Endodermal cell (in vitro differentiated cells): ENCODE data around the gene TAS2R30. TPM values are rescaled to one million over a fixed set of nuclear protein-coding genes. Genes with fewer than 3 reads are reported as not detected.

Experiments used
- DNase-seq: peaks from one replicate; pipeline ENCODE4 v3.0.0-alpha.2; 2017
- H3K27ac ChIP-seq: 2 replicates; pipeline ENCODE4 v1.5.1; 2013; ENCODE audit warnings: mild to moderate bottlenecking, low read depth, low read length, moderate library complexity
- H3K27me3 ChIP-seq: 2 replicates; pipeline ENCODE4 v1.6.1; 2013; ENCODE audit warnings: mild to moderate bottlenecking, low read length, moderate library complexity; ENCODE audit not compliant: insufficient read depth, control insufficient read depth, poor library complexity, severe bottlenecking
- H3K36me3 ChIP-seq: 2 replicates; pipeline ENCODE4 v1.7.0; 2013; ENCODE audit warnings: mild to moderate bottlenecking, low read length, moderate library complexity; ENCODE audit not compliant: control insufficient read depth, insufficient read depth
- H3K4me1 ChIP-seq: one replicate; pipeline ENCODE4 v1.7.0; 2013; ENCODE audit warnings: low read length; ENCODE audit not compliant: control insufficient read depth, insufficient read depth
- H3K4me3 ChIP-seq: 2 replicates; pipeline ENCODE4 v1.5.1; 2013; ENCODE audit warnings: mild to moderate bottlenecking, low read length, moderate library complexity
- H3K9ac ChIP-seq: 2 replicates; pipeline ENCODE4 v1.6.1; 2013; ENCODE audit warnings: mild to moderate bottlenecking, low read length, moderate library complexity; ENCODE audit not compliant: poor library complexity, severe bottlenecking; ENCODE audit errors: extremely low read depth
- H3K9me3 ChIP-seq: 2 replicates; pipeline ENCODE4 v1.6.1; 2013; ENCODE audit warnings: mild to moderate bottlenecking, low read length, moderate library complexity; ENCODE audit not compliant: control insufficient read depth
- H3K27ac Mint-ChIP-seq: 2 replicates; pipeline ENCODE4 v1.8.0; 2020; ENCODE audit warnings: mixed read lengths
- H3K27me3 Mint-ChIP-seq: 2 replicates; pipeline ENCODE4 v1.8.0; 2021; ENCODE audit warnings: mild to moderate bottlenecking, mixed read lengths; ENCODE audit not compliant: insufficient read depth
- H3K36me3 Mint-ChIP-seq: 2 replicates; pipeline ENCODE4 v1.8.0; 2020; ENCODE audit warnings: low read depth, mixed read lengths
- H3K4me1 Mint-ChIP-seq: 2 replicates; pipeline ENCODE4 v1.8.0; 2020; ENCODE audit warnings: mixed read lengths
- H3K4me3 Mint-ChIP-seq: 2 replicates; pipeline ENCODE4 v1.8.0; 2020; ENCODE audit warnings: mild to moderate bottlenecking, moderate library complexity, mixed read lengths
- H3K9me3 Mint-ChIP-seq: 2 replicates; pipeline ENCODE4 v1.8.0; 2020; ENCODE audit warnings: mild to moderate bottlenecking, mixed read lengths
- CTCF ChIP-seq: fragments of 200-600 bp; sonication (generic); conservative IDR thresholded peaks from 2 replicates; pipeline ENCODE4 v1.5.0; 2021; ENCODE audit warnings: antibody characterized with exemption, mild to moderate bottlenecking
- WGBS, 2 experiments: methylation state at CpG; one replicate each; pipeline versions ENCODE4 v1.1.5 to v1.1.7; 2013; ENCODE audit warnings: missing lambda C conversion rate in 2 of 2, mixed read lengths in 1 of 2; ENCODE audit not compliant: insufficient coverage in 1 of 2, insufficient read length in 1 of 2; 5-methylcytosine and 5-hydroxymethylcytosine counted together
- total RNA-seq, 2 donors: library from RNA; stranded (reverse); fragmentation: NEBNext Ultra II Directional in 1 of 2; extraction: Animal tissue kit (Norgen Biotek cat#: 25700) in 1 of 2; gene quantifications; 2 replicates in 1 of 2; 3 replicates in 1 of 2; pipeline ENCODE4 v1.2.1, GENCODE V29; 2021

Gene TAS2R30
- total RNA-seq, 2 donors from 2014 or later = 1.8 to 9.7 TPM

- no peak overlapping the region for H3K4me3 ChIP-seq
- Mint-ChIP-seq H3K27me3 (no peaks in the 10 kb centered on the region), H3K4me3 (no peak overlapping the region), H3K9me3 (peaks cover 1% of the 10 kb centered on the region), H3K27ac (no peak overlapping the region), H3K4me1 (peaks cover 7% of the 10 kb centered on the region), H3K36me3 (peaks cover 19% of the 10 kb centered on the region)
- H3K4me1 ChIP-seq = no peaks in the 10 kb centered on the region
- TF ChIP-seq CTCF = no peak
- DNase-seq = no peak
- H3K36me3 ChIP-seq = peaks cover 3% of the 10 kb centered on the region
- WGBS, 2 experiments = 0% methylated on average over 1 of the region's 2 CpGs
- H3K9me3 ChIP-seq = no peaks in the 10 kb centered on the region
- H3K27ac ChIP-seq = no peak overlapping the region
- no peak overlapping the region for H3K9ac ChIP-seq
- H3K27me3 ChIP-seq = no peaks in the 10 kb centered on the region
Observed at GRCh38 chr12:11136075-11136474, 1.6 kb upstream of the TAS2R30 start.

GRCh38 chr12:11133816-11134215 lies 628 bp downstream of the TAS2R30 start:
- Mint-ChIP-seq H3K4me3 (no peak overlapping the region), H3K36me3 (peaks cover 16% of the 10 kb centered on the region), H3K4me1 (peaks cover 7% of the 10 kb centered on the region), H3K27ac (no peak overlapping the region), H3K9me3 (no peaks in the 10 kb centered on the region), H3K27me3 (no peaks in the 10 kb centered on the region)
- Histone ChIP-seq H3K27ac (no peak overlapping the region), H3K9ac (no peak overlapping the region), H3K4me1 (no peaks in the 10 kb centered on the region), H3K27me3 (no peaks in the 10 kb centered on the region), H3K36me3 (peaks cover 6% of the 10 kb centered on the region), H3K4me3 (no peak overlapping the region), H3K9me3 (no peaks in the 10 kb centered on the region)
- DNase-seq = no peak
- TF ChIP-seq CTCF = no peak
- WGBS, 2 experiments = 83 to 95% methylated on average over 1 to 2 of the region's 2 CpGs

- no peaks in the 10 kb centered on the region for H3K9me3 ChIP-seq
- H3K27ac Mint-ChIP-seq = no peak overlapping the region
- no peaks in the 10 kb centered on the region for H3K27me3 Mint-ChIP-seq
Observed at GRCh38 chr12:11133162-11133561, 1.3 kb downstream of the TAS2R30 start.

More at GRCh38 chr12:11133162-11133561, 1.3 kb downstream of the TAS2R30 start:
- Histone ChIP-seq H3K36me3 (peaks cover 6% of the 10 kb centered on the region), H3K27me3 (no peaks in the 10 kb centered on the region), H3K4me1 (no peaks in the 10 kb centered on the region), H3K9ac (no peak overlapping the region), H3K4me3 (no peak overlapping the region), H3K27ac (no peak overlapping the region)
- no peak for TF ChIP-seq CTCF
- H3K9me3 Mint-ChIP-seq = peaks cover under 1% of the 10 kb centered on the region
- DNase-seq = no peak
- no peak overlapping the region for H3K4me3 Mint-ChIP-seq
- 95% methylated on average over 2 of the region's 2 CpGs; no CpG with 5 or more reads in 1 of the 2 experiments for WGBS, 2 experiments
- peaks cover 7% of the 10 kb centered on the region for H3K4me1 Mint-ChIP-seq
- H3K36me3 Mint-ChIP-seq = peaks cover 22% of the 10 kb centered on the region
